ENCODE measurements around the gene PLAAT4. TPM values are rescaled to one million over a fixed set of nuclear protein-coding genes. Genes with fewer than 3 reads are reported as not detected.
A peak's percentile ranks its signal among the peaks of the same experiment; 100 is the strongest.

PLAAT4 gene
- total RNA-seq, 1 experiment from 2014 or later, result 2.9 TPM

GRCh38 chr11:63567044-63567840 lies 30.6 kb downstream of the PLAAT4 start:
- Mint-ChIP-seq H3K36me3 (no peaks in the 10 kb centered on the region), H3K27ac (peak overlapping the region; percentile 51), H3K4me3 (no peak overlapping the region), H3K27me3 (ENCODE audit: low read depth) (no peaks in the 10 kb centered on the region; the same call in 1 of the 2 replicates), H3K9me3 (peaks cover 4% of the 10 kb centered on the region; the same call in 1 of the 2 replicates), H3K4me1 (peaks cover 32% of the 10 kb centered on the region)
- CTCF ChIA-PET, result no interaction called here
- ATAC-seq, result peak; percentile 58
- POLR2A ChIA-PET, result no interaction called here
- DNase-seq (ENCODE audit: low spot score), result no peak
- no peak for TF ChIP-seq ZBTB21 (CRISPR knock-in tag; IDR thresholded peaks at IDR 0.05; ENCODE audit: borderline replicate concordance)
- no peak for TF ChIP-seq STAT6 (CRISPR knock-in tag; conservative IDR thresholded peaks at IDR 0.05; ENCODE audit: low read depth)
- TF ChIP-seq ATF2 (CRISPR knock-in tag; IDR thresholded peaks at IDR 0.05; ENCODE audit: borderline replicate concordance, low read depth), result no peak
- no peak for TF ChIP-seq ZNF263 (CRISPR knock-in tag; IDR thresholded peaks at IDR 0.05; ENCODE audit: low read depth)
- TF ChIP-seq MYBL2 (CRISPR knock-in tag; IDR thresholded peaks at IDR 0.05), result no peak
- no peak for TF ChIP-seq SP1 (CRISPR knock-in tag; conservative IDR thresholded peaks at IDR 0.05)
- TF ChIP-seq AFF4 (CRISPR knock-in tag; IDR thresholded peaks at IDR 0.05; ENCODE audit: borderline replicate concordance), result no peak
- TF ChIP-seq ATF3 (CRISPR knock-in tag; conservative IDR thresholded peaks at IDR 0.05), result no peak
- TF ChIP-seq SMAD3 (CRISPR knock-in tag; IDR thresholded peaks at IDR 0.05; ENCODE audit: borderline replicate concordance), result no peak
- TF ChIP-seq E2F4 (CRISPR knock-in tag; IDR thresholded peaks at IDR 0.05; ENCODE audit: borderline replicate concordance, low read depth), result no peak
- TF ChIP-seq ZBTB43 (CRISPR knock-in tag; IDR thresholded peaks at IDR 0.05), result no peak
- no peak for TF ChIP-seq ZNF219 (CRISPR knock-in tag; IDR thresholded peaks at IDR 0.05; ENCODE audit: borderline replicate concordance)
- TF ChIP-seq ZNF121 (CRISPR knock-in tag; IDR thresholded peaks at IDR 0.05), result no peak
- no peak for TF ChIP-seq USF1 (CRISPR knock-in tag; IDR thresholded peaks at IDR 0.05)
- no peak for TF ChIP-seq NR1H2 (CRISPR knock-in tag; IDR thresholded peaks at IDR 0.05)
- TF ChIP-seq ZNF532 (CRISPR knock-in tag; IDR thresholded peaks at IDR 0.05; ENCODE audit: borderline replicate concordance), result no peak
- TF ChIP-seq OVOL2 (CRISPR knock-in tag; IDR thresholded peaks at IDR 0.05; ENCODE audit: borderline replicate concordance), result no peak
